HEK293 (cell line): Measurements from ENCODE around the gene PTCD1.

ENCODE experiments used
- CTCF ChIA-PET: fragments of 350-600 bp; formaldehyde crosslinking; extraction: SDS; loops from one replicate; lab custom pipeline; 2021; ENCODE audit warnings: antibody characterized with exemption; lab: Yijun Ruan, JAX
- POLR2A ChIA-PET: fragments of 300-600 bp; formaldehyde crosslinking; extraction: SDS; loops from one replicate; lab custom pipeline; 2020; ENCODE audit warnings: antibody characterized with exemption, inconsistent platforms; lab: Yijun Ruan, JAX
- H3K27ac ChIP-seq: fragments of 200-500 bp; sonication (Bioruptor generic); 2 replicates; pipeline ENCODE4 v1.5.1; 2014; ENCODE audit warnings: low read depth, low read length, control low read depth, inconsistent platforms; ENCODE audit errors: extremely low read depth
- H3K36me3 ChIP-seq, 2 experiments: fragments of 200-500 bp in 1 of 2; sonication (Bioruptor generic) in 1 of 2; 1 replicate in 1 of 2; 2 replicates in 1 of 2; pipeline ENCODE4 v1.5.1; 2014 to 2017; ENCODE audit warnings: inconsistent platforms in 2 of 2, low read length in 2 of 2; ENCODE audit not compliant: control insufficient read depth in 2 of 2, insufficient read depth in 1 of 2
- H3K4me1 ChIP-seq: fragments of 200-500 bp; sonication (Bioruptor generic); 2 replicates; pipeline ENCODE4 v1.5.1; 2014; ENCODE audit warnings: mild to moderate bottlenecking, low read length, inconsistent platforms; ENCODE audit not compliant: control insufficient read depth, insufficient read depth
- H3K4me3 ChIP-seq: 2 replicates; pipeline ENCODE4 v1.5.1; 2011; ENCODE audit warnings: low read depth, mild to moderate bottlenecking, control low read depth, low read length, moderate library complexity
- H3K9me3 ChIP-seq: fragments of 200-500 bp; sonication (Bioruptor generic); 2 replicates; pipeline ENCODE4 v1.5.1; 2014; ENCODE audit warnings: low read depth, low read length, inconsistent platforms; ENCODE audit not compliant: control insufficient read depth, insufficient read depth
- GLI4 ChIP-seq: fragments of 450-650 bp; formaldehyde crosslinking; IDR thresholded peaks from 2 replicates; pipeline ENCODE4 v1.5.1; 2016; ENCODE audit warnings: missing biosample characterization, missing genetic modification characterization
- HOXC10 ChIP-seq: sonication (generic); formaldehyde crosslinking; IDR thresholded peaks from 2 replicates; pipeline ENCODE4 v1.8.1; 2023; ENCODE audit warnings: mild to moderate bottlenecking, missing genetic modification reagents
- IKZF3 ChIP-seq: fragments of 450-650 bp; IDR thresholded peaks from 2 replicates; pipeline ENCODE4 v1.5.0; 2018; ENCODE audit warnings: missing biosample characterization, mild to moderate bottlenecking, missing genetic modification characterization, moderate library complexity
- KLF9 ChIP-seq: fragments of 450-650 bp; formaldehyde crosslinking; IDR thresholded peaks from 2 replicates; pipeline ENCODE4 v1.5.1; 2016; ENCODE audit warnings: missing biosample characterization, missing genetic modification characterization, low read depth
- SETDB1 ChIP-seq: IDR thresholded peaks from one replicate; pipeline ENCODE4 v1.6.1; 2017; ENCODE audit warnings: mild to moderate bottlenecking, low read length, moderate library complexity, mixed read lengths; ENCODE audit not compliant: insufficient read length
- ZFP37 ChIP-seq: fragments of 450-650 bp; formaldehyde crosslinking; IDR thresholded peaks from 2 replicates; pipeline ENCODE4 v1.5.1; 2016; ENCODE audit warnings: missing biosample characterization, missing genetic modification characterization
- ZNF112 ChIP-seq: fragments of 450-650 bp; formaldehyde crosslinking; IDR thresholded peaks from 2 replicates; pipeline ENCODE4 v1.5.0; 2017; ENCODE audit warnings: missing biosample characterization, missing genetic modification characterization
- ZNF132 ChIP-seq: fragments of 450-650 bp; formaldehyde crosslinking; IDR thresholded peaks from 2 replicates; pipeline ENCODE4 v1.5.1; 2017; ENCODE audit warnings: missing biosample characterization, missing genetic modification characterization, borderline replicate concordance
- ZNF184 ChIP-seq: fragments of 450-650 bp; IDR thresholded peaks from 2 replicates; pipeline ENCODE4 v1.5.1; 2018; ENCODE audit warnings: missing biosample characterization, mild to moderate bottlenecking, missing genetic modification characterization
- ZNF426 ChIP-seq: fragments of 450-650 bp; formaldehyde crosslinking; IDR thresholded peaks from 2 replicates; pipeline ENCODE4 v1.5.1; 2017; ENCODE audit warnings: missing biosample characterization, missing genetic modification characterization, mild to moderate bottlenecking, inconsistent platforms, moderate library complexity
- ZNF621 ChIP-seq: fragments of 450-650 bp; formaldehyde crosslinking; IDR thresholded peaks from 2 replicates; pipeline ENCODE4 v1.5.1; 2017; ENCODE audit warnings: missing biosample characterization, missing genetic modification characterization
- ZNF624 ChIP-seq: fragments of 450-650 bp; formaldehyde crosslinking; IDR thresholded peaks from 2 replicates; pipeline ENCODE4 v1.5.1; 2017; ENCODE audit warnings: missing biosample characterization, missing genetic modification characterization
- ZSCAN30 ChIP-seq: fragments of 450-650 bp; IDR thresholded peaks from 2 replicates; pipeline ENCODE4 v1.5.1; 2018; ENCODE audit warnings: missing biosample characterization, mild to moderate bottlenecking, missing genetic modification characterization, moderate library complexity
- TF ChIP-seq, protein P1 (sequence below): fragments of 450-650 bp; formaldehyde crosslinking; conservative IDR thresholded peaks from 2 replicates; pipeline ENCODE4 v1.5.1; 2016; ENCODE audit warnings: low read depth, missing biosample characterization, missing genetic modification characterization
- TF ChIP-seq, protein P2 (sequence below): fragments of 450-650 bp; formaldehyde crosslinking; optimal IDR thresholded peaks from 2 replicates; pipeline ENCODE3; 2016; ENCODE audit warnings: missing biosample characterization, mild to moderate bottlenecking, missing genetic modification characterization
- TF ChIP-seq, protein P3 (sequence below): fragments of 450-650 bp; formaldehyde crosslinking; IDR thresholded peaks from 2 replicates; pipeline ENCODE4 v1.5.1; 2016; ENCODE audit warnings: missing biosample characterization, missing genetic modification characterization
- TF ChIP-seq, protein P4 (sequence below): fragments of 450-650 bp; formaldehyde crosslinking; IDR thresholded peaks from 2 replicates; pipeline ENCODE4 v1.5.1; 2016; ENCODE audit warnings: missing biosample characterization, missing genetic modification characterization, borderline replicate concordance

Gene PTCD1

DNA sequence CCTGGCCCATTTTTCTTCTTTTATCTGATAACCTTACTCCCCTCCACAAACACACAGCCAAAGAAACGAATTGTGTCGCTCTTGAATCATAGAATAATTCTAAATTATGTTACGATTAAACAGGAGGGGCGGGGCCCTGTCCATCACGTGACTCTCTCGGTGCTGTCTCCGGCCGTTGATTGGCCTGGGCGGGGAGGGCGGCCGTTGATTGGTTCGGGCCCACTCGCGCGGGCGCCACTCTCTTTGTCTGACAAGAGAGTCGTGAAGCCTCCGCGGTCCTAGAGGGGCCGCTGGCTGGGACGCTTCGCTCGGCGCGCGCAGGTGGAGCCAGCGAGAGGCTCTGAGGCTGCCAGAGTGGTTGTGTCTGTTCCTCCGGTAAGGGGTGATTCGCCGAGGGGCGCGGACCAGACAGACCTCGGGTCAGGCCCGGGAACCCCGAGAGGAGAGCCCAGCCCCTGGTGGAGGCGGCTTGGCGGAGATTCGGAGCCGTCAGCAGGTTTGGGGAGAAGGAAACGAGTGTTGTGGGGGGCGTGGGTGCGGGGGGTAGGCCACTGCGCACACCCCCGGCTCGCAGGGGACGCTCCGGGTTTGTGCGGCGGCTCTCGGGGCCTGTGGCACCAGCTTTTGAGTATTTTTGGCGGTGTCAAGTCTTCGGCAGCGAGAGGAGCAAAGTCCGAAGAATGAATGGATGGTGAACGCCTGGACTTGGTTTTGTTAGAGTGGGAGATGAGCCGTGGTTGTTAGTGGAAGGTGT is 34.1 kb upstream of the PTCD1 start, which contains the start of gene ZNF789 (continued):
- TF ChIP-seq ZFP37 (tag by site-specific recombination) (peak; percentile 63; the same call in 1 of the 2 replicates), ZSCAN30 (tag by site-specific recombination) (peak; percentile 53; the same call in 1 of the 2 replicates), HOXC10 (CRISPR knock-in tag) (no peak)
- TF ChIP-seq, protein P1, sequence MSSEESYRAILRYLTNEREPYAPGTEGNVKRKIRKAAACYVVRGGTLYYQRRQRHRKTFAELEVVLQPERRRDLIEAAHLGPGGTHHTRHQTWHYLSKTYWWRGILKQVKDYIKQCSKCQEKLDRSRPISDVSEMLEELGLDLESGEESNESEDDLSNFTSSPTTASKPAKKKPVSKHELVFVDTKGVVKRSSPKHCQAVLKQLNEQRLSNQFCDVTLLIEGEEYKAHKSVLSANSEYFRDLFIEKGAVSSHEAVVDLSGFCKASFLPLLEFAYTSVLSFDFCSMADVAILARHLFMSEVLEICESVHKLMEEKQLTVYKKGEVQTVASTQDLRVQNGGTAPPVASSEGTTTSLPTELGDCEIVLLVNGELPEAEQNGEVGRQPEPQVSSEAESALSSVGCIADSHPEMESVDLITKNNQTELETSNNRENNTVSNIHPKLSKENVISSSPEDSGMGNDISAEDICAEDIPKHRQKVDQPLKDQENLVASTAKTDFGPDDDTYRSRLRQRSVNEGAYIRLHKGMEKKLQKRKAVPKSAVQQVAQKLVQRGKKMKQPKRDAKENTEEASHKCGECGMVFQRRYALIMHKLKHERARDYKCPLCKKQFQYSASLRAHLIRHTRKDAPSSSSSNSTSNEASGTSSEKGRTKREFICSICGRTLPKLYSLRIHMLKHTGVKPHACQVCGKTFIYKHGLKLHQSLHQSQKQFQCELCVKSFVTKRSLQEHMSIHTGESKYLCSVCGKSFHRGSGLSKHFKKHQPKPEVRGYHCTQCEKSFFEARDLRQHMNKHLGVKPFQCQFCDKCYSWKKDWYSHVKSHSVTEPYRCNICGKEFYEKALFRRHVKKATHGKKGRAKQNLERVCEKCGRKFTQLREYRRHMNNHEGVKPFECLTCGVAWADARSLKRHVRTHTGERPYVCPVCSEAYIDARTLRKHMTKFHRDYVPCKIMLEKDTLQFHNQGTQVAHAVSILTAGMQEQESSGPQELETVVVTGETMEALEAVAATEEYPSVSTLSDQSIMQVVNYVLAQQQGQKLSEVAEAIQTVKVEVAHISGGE (tag by site-specific recombination), result peak; percentile 47

DNA sequence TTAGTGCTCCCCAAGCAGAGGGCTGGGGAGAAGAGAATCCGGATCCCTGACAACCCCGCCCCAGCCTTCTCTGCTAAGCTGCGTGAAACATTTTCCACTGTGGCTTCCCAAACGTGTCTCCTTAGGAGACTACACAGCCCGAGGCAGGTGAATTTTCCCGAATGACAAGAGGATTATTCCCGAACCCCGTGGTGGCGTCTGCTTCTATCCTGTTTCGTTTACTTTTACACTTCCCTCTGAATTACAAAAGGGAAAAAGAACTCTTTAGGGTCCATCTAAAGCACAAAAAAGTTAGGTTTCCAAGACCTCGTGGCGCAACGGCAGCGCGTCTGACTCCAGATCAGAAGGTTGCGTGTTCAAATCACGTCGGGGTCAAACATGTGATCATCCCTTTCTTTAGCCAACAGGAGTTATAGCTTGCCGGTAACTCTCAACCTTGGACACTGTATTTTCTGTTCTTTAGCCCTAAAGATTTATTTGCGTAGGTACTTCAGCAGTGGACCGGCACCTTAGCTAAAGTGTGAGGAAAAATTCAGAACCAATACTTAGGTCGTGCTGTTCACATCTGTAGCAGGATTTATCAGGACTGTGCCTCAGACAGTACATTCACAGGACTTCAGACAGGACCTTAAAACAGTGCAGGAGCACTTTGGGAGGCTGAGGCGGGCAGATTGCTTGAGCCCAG is 30.9 kb upstream of the PTCD1 start:
- CTCF ChIA-PET, result interaction anchor here (0.8 kb wide), 1 partner anchor 369 kb away, joined by 5 read pairs; no protein-coding TSS in a partner anchor
- no peaks in the 10 kb centered on the region for H3K9me3 ChIP-seq
- POLR2A ChIA-PET, result interaction anchor here (1.1 kb wide), 1 partner anchor 35 kb away, joined by 4 read pairs; the partner anchor contains the start of gene ZKSCAN5
- no peaks in the 10 kb centered on the region; a peak in 1 of 3 replicates for H3K36me3 ChIP-seq
- TF ChIP-seq, protein P2, sequence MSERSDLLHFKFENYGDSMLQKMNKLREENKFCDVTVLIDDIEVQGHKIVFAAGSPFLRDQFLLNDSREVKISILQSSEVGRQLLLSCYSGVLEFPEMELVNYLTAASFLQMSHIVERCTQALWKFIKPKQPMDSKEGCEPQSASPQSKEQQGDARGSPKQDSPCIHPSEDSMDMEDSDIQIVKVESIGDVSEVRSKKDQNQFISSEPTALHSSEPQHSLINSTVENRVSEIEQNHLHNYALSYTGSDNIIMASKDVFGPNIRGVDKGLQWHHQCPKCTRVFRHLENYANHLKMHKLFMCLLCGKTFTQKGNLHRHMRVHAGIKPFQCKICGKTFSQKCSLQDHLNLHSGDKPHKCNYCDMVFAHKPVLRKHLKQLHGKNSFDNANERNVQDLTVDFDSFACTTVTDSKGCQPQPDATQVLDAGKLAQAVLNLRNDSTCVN (tag by site-specific recombination), result no peak
- no peak overlapping the region for H3K4me3 ChIP-seq
- H3K27ac ChIP-seq, result no peak overlapping the region
- no peaks in the 10 kb centered on the region for H3K4me1 ChIP-seq

DNA sequence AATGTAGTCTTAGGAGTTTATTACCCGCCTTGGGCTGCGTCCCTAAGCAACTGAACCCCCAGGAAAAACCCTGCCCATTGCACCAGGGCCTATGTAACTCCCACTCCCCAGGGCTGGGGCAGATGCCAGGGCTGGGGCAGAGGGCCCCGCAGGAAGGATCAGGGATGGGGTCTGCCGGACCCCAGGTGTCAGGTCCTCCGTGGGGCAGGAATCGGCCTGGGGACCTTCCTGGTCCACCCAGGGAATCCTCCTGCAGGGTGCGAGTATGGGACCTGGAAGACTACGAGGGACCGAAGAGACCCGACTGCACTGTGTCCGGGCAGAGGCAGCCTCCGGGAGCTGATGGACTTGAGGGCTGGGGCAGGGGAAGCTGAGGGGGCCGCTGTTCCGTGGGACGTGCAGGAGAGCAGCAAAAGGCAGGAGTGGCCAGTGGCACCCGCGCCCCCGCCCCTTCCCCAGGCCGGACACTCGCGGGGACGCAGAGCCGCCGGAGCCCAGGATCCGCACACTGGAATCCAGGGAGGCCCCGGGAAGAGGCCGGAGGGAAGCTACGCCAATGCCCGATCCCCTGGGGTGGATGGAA is 29.8 kb upstream of the PTCD1 start:
- Histone ChIP-seq H3K27ac (no peak overlapping the region), H3K4me1 (no peaks in the 10 kb centered on the region), H3K36me3 (peaks cover 7% of the 10 kb centered on the region in 2 experiments; a peak in 2 of 3 replicates), H3K9me3 (no peaks in the 10 kb centered on the region), H3K4me3 (no peak overlapping the region)
- ChIA-PET CTCF (no interaction called here), POLR2A (no interaction called here)
- no peak for TF ChIP-seq GLI4 (tag by site-specific recombination)
- no peak for TF ChIP-seq ZNF184 (tag by site-specific recombination)
- no peak for TF ChIP-seq ZNF624 (tag by site-specific recombination)
- TF ChIP-seq SETDB1, result no peak
- TF ChIP-seq, protein P3, sequence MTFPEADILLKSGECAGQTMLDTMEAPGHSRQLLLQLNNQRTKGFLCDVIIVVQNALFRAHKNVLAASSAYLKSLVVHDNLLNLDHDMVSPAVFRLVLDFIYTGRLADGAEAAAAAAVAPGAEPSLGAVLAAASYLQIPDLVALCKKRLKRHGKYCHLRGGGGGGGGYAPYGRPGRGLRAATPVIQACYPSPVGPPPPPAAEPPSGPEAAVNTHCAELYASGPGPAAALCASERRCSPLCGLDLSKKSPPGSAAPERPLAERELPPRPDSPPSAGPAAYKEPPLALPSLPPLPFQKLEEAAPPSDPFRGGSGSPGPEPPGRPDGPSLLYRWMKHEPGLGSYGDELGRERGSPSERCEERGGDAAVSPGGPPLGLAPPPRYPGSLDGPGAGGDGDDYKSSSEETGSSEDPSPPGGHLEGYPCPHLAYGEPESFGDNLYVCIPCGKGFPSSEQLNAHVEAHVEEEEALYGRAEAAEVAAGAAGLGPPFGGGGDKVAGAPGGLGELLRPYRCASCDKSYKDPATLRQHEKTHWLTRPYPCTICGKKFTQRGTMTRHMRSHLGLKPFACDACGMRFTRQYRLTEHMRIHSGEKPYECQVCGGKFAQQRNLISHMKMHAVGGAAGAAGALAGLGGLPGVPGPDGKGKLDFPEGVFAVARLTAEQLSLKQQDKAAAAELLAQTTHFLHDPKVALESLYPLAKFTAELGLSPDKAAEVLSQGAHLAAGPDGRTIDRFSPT (tag by site-specific recombination), result no peak
- no peak for TF ChIP-seq ZNF621 (tag by site-specific recombination)
- TF ChIP-seq, protein P4, sequence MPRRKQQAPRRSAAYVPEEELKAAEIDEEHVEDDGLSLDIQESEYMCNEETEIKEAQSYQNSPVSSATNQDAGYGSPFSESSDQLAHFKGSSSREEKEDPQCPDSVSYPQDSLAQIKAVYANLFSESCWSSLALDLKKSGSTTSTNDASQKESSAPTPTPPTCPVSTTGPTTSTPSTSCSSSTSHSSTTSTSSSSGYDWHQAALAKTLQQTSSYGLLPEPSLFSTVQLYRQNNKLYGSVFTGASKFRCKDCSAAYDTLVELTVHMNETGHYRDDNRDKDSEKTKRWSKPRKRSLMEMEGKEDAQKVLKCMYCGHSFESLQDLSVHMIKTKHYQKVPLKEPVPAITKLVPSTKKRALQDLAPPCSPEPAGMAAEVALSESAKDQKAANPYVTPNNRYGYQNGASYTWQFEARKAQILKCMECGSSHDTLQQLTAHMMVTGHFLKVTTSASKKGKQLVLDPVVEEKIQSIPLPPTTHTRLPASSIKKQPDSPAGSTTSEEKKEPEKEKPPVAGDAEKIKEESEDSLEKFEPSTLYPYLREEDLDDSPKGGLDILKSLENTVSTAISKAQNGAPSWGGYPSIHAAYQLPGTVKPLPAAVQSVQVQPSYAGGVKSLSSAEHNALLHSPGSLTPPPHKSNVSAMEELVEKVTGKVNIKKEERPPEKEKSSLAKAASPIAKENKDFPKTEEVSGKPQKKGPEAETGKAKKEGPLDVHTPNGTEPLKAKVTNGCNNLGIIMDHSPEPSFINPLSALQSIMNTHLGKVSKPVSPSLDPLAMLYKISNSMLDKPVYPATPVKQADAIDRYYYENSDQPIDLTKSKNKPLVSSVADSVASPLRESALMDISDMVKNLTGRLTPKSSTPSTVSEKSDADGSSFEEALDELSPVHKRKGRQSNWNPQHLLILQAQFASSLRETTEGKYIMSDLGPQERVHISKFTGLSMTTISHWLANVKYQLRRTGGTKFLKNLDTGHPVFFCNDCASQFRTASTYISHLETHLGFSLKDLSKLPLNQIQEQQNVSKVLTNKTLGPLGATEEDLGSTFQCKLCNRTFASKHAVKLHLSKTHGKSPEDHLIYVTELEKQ (tag by site-specific recombination), result no peak
- TF ChIP-seq IKZF3, result no peak
- TF ChIP-seq ZNF426 (tag by site-specific recombination), result no peak
- TF ChIP-seq ZNF132 (tag by site-specific recombination), result no peak
- TF ChIP-seq ZNF112 (tag by site-specific recombination), result no peak
- TF ChIP-seq KLF9 (tag by site-specific recombination), result no peak
